HG02759 (cell line): ENCODE results near the gene HOXA6.

Experiments
- ATAC-seq: cut with Tn5 transposase; IDR thresholded peaks from one replicate; pipeline ENCODE4 v1.9.1; 2021; ENCODE audit warnings: mild to moderate bottlenecking, moderate library complexity; ENCODE audit not compliant: unreplicated experiment

HOXA6 gene

GRCh38 chr7:27163288-27164044 is 15.9 kb upstream of the HOXA6 start:
- no peak for ATAC-seq

GRCh38 chr7:27162561-27163287 is 15.2 kb upstream of the HOXA6 start:
- ATAC-seq, result no peak

GRCh38 chr7:27161721-27162560 is 14.4 kb upstream of the HOXA6 start:
- ATAC-seq, result no peak

GRCh38 chr7:27161214-27161720 is 13.7 kb upstream of the HOXA6 start:
- ATAC-seq, result no peak

- peak; percentile 72 for ATAC-seq
These were observed 13.1 kb upstream of the HOXA6 start for GRCh38 chr7:27160546-27161213.

- no peak for ATAC-seq
These were observed 12.6 kb upstream of the HOXA6 start for GRCh38 chr7:27160145-27160545.

- ATAC-seq, result no peak
These were observed 11.9 kb upstream of the HOXA6 start for GRCh38 chr7:27159266-27160144.

GRCh38 chr7:27158436-27159265 is 11.1 kb upstream of the HOXA6 start:
- ATAC-seq, result no peak

GRCh38 chr7:27157702-27158431 is 10.3 kb upstream of the HOXA6 start:
- no peak for ATAC-seq

GRCh38 chr7:27156916-27157701 is 9.5 kb upstream of the HOXA6 start:
- ATAC-seq, result no peak

- no peak for ATAC-seq
These were observed 8.9 kb upstream of the HOXA6 start, which contains the start of gene HOXA7 for GRCh38 chr7:27156508-27156898. Gene HOXA7, minus strand, starts transcription at chr7:27156675. Its CDS starts 130 bp downstream, at chr7:27156545.

GRCh38 chr7:27155816-27156507 is 8.4 kb upstream of the HOXA6 start:
- ATAC-seq, result no peak

- ATAC-seq, result no peak
These were observed 7.6 kb upstream of the HOXA6 start for GRCh38 chr7:27154901-27155815.

GRCh38 chr7:27154369-27154768 is 6.8 kb upstream of the HOXA6 start:
- ATAC-seq, result no peak

- ATAC-seq, result no peak
These were observed 6.0 kb upstream of the HOXA6 start for GRCh38 chr7:27153526-27153925.
